IMR-90 (cell line): ENCODE data around the gene COA1. TPM values are rescaled to one million over a fixed set of nuclear protein-coding genes. Genes with fewer than 3 reads are reported as not detected.

Experiments used
- ATAC-seq: fragments of 200-7000 bp; cut with Tn5 transposase; 2 replicates; pipeline ENCODE4 v1.9.1; 2020; ENCODE audit warnings: low read depth, mild to moderate bottlenecking, moderate library complexity
- BruUV-seq: library from RNA; stranded (reverse); fragments of 400-500 nt; replicated peaks from 2 replicates; lab custom pipeline; 2021; lab: Mats Ljungman, UMichigan
- CTCF ChIA-PET: fragments of 300-600 bp; formaldehyde crosslinking; extraction: SDS; loops from one replicate; lab custom pipeline; 2021; ENCODE audit warnings: antibody characterized with exemption; lab: Yijun Ruan, JAX
- POLR2A ChIA-PET: fragments of 300-600 bp; sonication (Branson Sonifier 250); formaldehyde crosslinking; loops from one replicate; lab custom pipeline; 2022; ENCODE audit warnings: antibody characterized with exemption; ENCODE audit not compliant: unreplicated experiment; lab: Charles Lee
- DNase-seq: peaks from one replicate; pipeline ENCODE4 v3.0.0; 2013
- H2AFZ ChIP-seq: replicated peaks from 2 replicates; pipeline ENCODE3; 2013; ENCODE audit warnings: low read length, mild to moderate bottlenecking; ENCODE audit not compliant: poor library complexity
- H2AK5ac ChIP-seq: 2 replicates; pipeline ENCODE4 v1.6.1; 2013; ENCODE audit warnings: low read depth, low read length, inconsistent platforms
- H2AK9ac ChIP-seq: replicated peaks from 2 replicates; pipeline ENCODE3; 2013; ENCODE audit warnings: mild to moderate bottlenecking, low read depth, low read length, moderate library complexity; ENCODE audit not compliant: poor library complexity
- H2BK120ac ChIP-seq: 2 replicates; pipeline ENCODE4 v1.6.1; 2013; ENCODE audit warnings: low read depth, low read length, inconsistent platforms
- H2BK15ac ChIP-seq: 3 replicates; pipeline ENCODE4 v1.6.1; 2013; ENCODE audit warnings: low read depth, low read length, inconsistent platforms
- H2BK20ac ChIP-seq: 2 replicates; pipeline ENCODE4 v1.6.1; 2013; ENCODE audit warnings: low read depth, mild to moderate bottlenecking, inconsistent platforms, low read length, moderate library complexity
- H2BK5ac ChIP-seq: 2 replicates; pipeline ENCODE4 v1.6.1; 2013; ENCODE audit warnings: mild to moderate bottlenecking, low read depth, low read length, inconsistent platforms; ENCODE audit not compliant: poor library complexity, severe bottlenecking
- H3K14ac ChIP-seq: replicated peaks from 2 replicates; pipeline ENCODE4 v1.6.1; 2013; ENCODE audit warnings: low read depth, low read length, inconsistent platforms
- H3K18ac ChIP-seq: 2 replicates; pipeline ENCODE4 v1.6.1; 2013; ENCODE audit warnings: low read depth, low read length, control low read depth
- H3K23ac ChIP-seq: 2 replicates; pipeline ENCODE4 v1.6.1; 2013; ENCODE audit warnings: low read depth, low read length, inconsistent platforms
- H3K27ac ChIP-seq: 2 replicates; pipeline ENCODE4 v1.5.1; 2013; ENCODE audit warnings: mild to moderate bottlenecking, control low read depth, low read length; ENCODE audit not compliant: insufficient read depth
- H3K27me3 ChIP-seq: 2 replicates; pipeline ENCODE4 v1.6.1; 2013; ENCODE audit warnings: low read length; ENCODE audit not compliant: control insufficient read depth, insufficient read depth
- H3K36me3 ChIP-seq: 2 replicates; pipeline ENCODE4 v1.6.1; 2013; ENCODE audit warnings: low read length, mixed read lengths; ENCODE audit not compliant: control insufficient read depth, insufficient read depth
- H3K4ac ChIP-seq: 2 replicates; pipeline ENCODE4 v1.6.1; 2013; ENCODE audit warnings: low read depth, low read length, inconsistent platforms
- H3K4me1 ChIP-seq: 2 replicates; pipeline ENCODE4 v1.6.1; 2013; ENCODE audit warnings: low read length, mixed read lengths; ENCODE audit not compliant: control insufficient read depth, insufficient read depth
- H3K4me2 ChIP-seq: 2 replicates; pipeline ENCODE4 v1.6.1; 2013; ENCODE audit warnings: low read depth, mild to moderate bottlenecking, control low read depth, low read length, moderate library complexity
- H3K4me3 ChIP-seq: 2 replicates; pipeline ENCODE4 v1.5.1; 2013; ENCODE audit warnings: low read depth, mild to moderate bottlenecking, control low read depth, low read length, moderate library complexity; ENCODE audit not compliant: insufficient read depth
- H3K56ac ChIP-seq: 2 replicates; pipeline ENCODE4 v1.6.1; 2013; ENCODE audit warnings: low read length, inconsistent platforms; ENCODE audit not compliant: insufficient read depth; ENCODE audit errors: extremely low read depth
- H3K79me1 ChIP-seq, 2 experiments: 2 replicates each; pipeline ENCODE4 v1.6.1; 2013; ENCODE audit warnings: low read length in 2 of 2, inconsistent platforms in 1 of 2, low read depth in 1 of 2
- H3K9ac ChIP-seq: 2 replicates; pipeline ENCODE4 v1.6.1; 2013; ENCODE audit warnings: low read depth, low read length, control low read depth
- H3K9me1 ChIP-seq: 2 replicates; pipeline ENCODE4 v1.6.1; 2013; ENCODE audit warnings: low read length, inconsistent platforms; ENCODE audit not compliant: insufficient read depth
- H3K9me3 ChIP-seq: 2 replicates; pipeline ENCODE4 v1.6.1; 2013; ENCODE audit warnings: low read length; ENCODE audit not compliant: control insufficient read depth, insufficient read depth
- H4K20me1 ChIP-seq: 2 replicates; pipeline ENCODE4 v1.6.1; 2013; ENCODE audit warnings: low read length, inconsistent platforms; ENCODE audit not compliant: insufficient read depth
- H4K5ac ChIP-seq: 2 replicates; pipeline ENCODE4 v1.6.1; 2013; ENCODE audit warnings: mild to moderate bottlenecking, low read depth, low read length, control low read depth
- H4K8ac ChIP-seq, 2 experiments: 2 replicates each; pipeline ENCODE4 v1.6.1; 2013; ENCODE audit warnings: low read depth in 2 of 2, low read length in 2 of 2, control low read depth in 1 of 2, inconsistent platforms in 1 of 2
- H4K91ac ChIP-seq: 2 replicates; pipeline ENCODE4 v1.6.1; 2013; ENCODE audit warnings: low read depth, low read length, inconsistent platforms; ENCODE audit not compliant: insufficient read depth
- BHLHE40 ChIP-seq: fragments of 150-350 bp; IDR thresholded peaks from 2 replicates; pipeline ENCODE4 v1.6.1; 2016; ENCODE audit warnings: mild to moderate bottlenecking, low read depth, low read length
- CEBPB ChIP-seq: IDR thresholded peaks from 2 replicates; pipeline ENCODE4 v1.6.1; 2012; ENCODE audit warnings: low read depth, low read length, improper control_type of control experiment
- CHD1 ChIP-seq: IDR thresholded peaks from 2 replicates; pipeline ENCODE4 v1.6.1; 2012; ENCODE audit warnings: low read depth, low read length, improper control_type of control experiment
- FOS ChIP-seq: fragments of 150-350 bp; IDR thresholded peaks from 2 replicates; pipeline ENCODE4 v1.6.1; 2016; ENCODE audit warnings: low read depth, low read length
- MAFK ChIP-seq: IDR thresholded peaks from 2 replicates; pipeline ENCODE4 v1.6.1; 2012; ENCODE audit warnings: low read depth, low read length, improper control_type of control experiment
- MAZ ChIP-seq: IDR thresholded peaks from 2 replicates; pipeline ENCODE4 v1.6.1; 2012; ENCODE audit warnings: low read depth, mild to moderate bottlenecking, low read length, improper control_type of control experiment, moderate library complexity, borderline replicate concordance
- POLR2A ChIP-seq: IDR thresholded peaks from 2 replicates; pipeline ENCODE4 v1.6.1; 2012; ENCODE audit warnings: mild to moderate bottlenecking, low read depth, low read length
- RCOR1 ChIP-seq: IDR thresholded peaks from 2 replicates; pipeline ENCODE4 v1.6.1; 2012; ENCODE audit warnings: mild to moderate bottlenecking, low read length, improper control_type of control experiment; ENCODE audit not compliant: insufficient replicate concordance
- RFX5 ChIP-seq: IDR thresholded peaks from 2 replicates; pipeline ENCODE4 v1.8.0; 2012; ENCODE audit warnings: low read depth, mild to moderate bottlenecking, low read length, moderate library complexity
- SMC3 ChIP-seq: fragments of 150-350 bp; IDR thresholded peaks from 2 replicates; pipeline ENCODE4 v1.6.1; 2016; ENCODE audit warnings: low read depth, mild to moderate bottlenecking, antibody characterized with exemption, low read length, moderate library complexity
- WGBS, 2 experiments: methylation state at CpG; one replicate each; pipeline versions ENCODE4 v1.1.5 to v1.1.7; 2013; ENCODE audit warnings: missing lambda C conversion rate in 2 of 2; ENCODE audit not compliant: insufficient read length in 1 of 2; ENCODE audit errors: extremely low coverage in 2 of 2; 5-methylcytosine and 5-hydroxymethylcytosine counted together
- dilution Hi-C: fragments of 300-500 bp; cut with HindIII; formaldehyde crosslinking; loops from one replicate; pipeline ENCODE4 v1.14.3; 2018; ENCODE audit warnings: low sequenced_read_pairs; ENCODE audit not compliant: unreplicated experiment
- in situ Hi-C: fragments of 300-500 bp; cut with MboI; formaldehyde crosslinking; loops from 3 replicates; pipeline ENCODE4 v1.14.3; 2019; ENCODE audit warnings: low sequenced_read_pairs, inconsistent platforms, mixed read lengths
- intact Hi-C: fragments of 100-400 bp; cut with micrococcal nuclease; formaldehyde crosslinking; loops from 2 replicates; pipeline ENCODE4 v1.10.0; 2022
- polyA plus RNA-seq, 3 experiments: library from polyadenylated mRNA; depleted of rRNA; stranded (reverse); fragments of >200 nt; gene quantifications; 2 replicates each; pipeline ENCODE4 v1.2.3, GENCODE V29; 2012; ENCODE audit warnings: low replicate concordance in 1 of 3
- total RNA-seq: library from RNA; depleted of rRNA; stranded (reverse); fragments of >200 nt; gene quantifications from 2 replicates; pipeline ENCODE4 v1.2.3, GENCODE V29; 2012
- TF ChIP-seq, protein P1 (sequence below): conservative IDR thresholded peaks from 2 replicates; pipeline ENCODE4 v1.5.1; 2012; ENCODE audit warnings: mild to moderate bottlenecking, low read depth, low read length, improper control_type of control experiment
- TF ChIP-seq, protein P2 (sequence below): fragments of 150-350 bp; IDR thresholded peaks from 2 replicates; pipeline ENCODE4 v1.6.1; 2017; ENCODE audit warnings: mild to moderate bottlenecking, antibody characterized with exemption, low read length, low read depth
- TF ChIP-seq, protein P3 (sequence below): fragments of 150-350 bp; IDR thresholded peaks from 2 replicates; pipeline ENCODE4 v1.6.1; 2016; ENCODE audit warnings: low read depth, mild to moderate bottlenecking, low read length, moderate library complexity, borderline replicate concordance

COA1 gene
- total and polyA plus RNA-seq, 2 of the 4 experiments (the other 2 are of a cell fraction) = 34.2 to 59.5 TPM

DNA sequence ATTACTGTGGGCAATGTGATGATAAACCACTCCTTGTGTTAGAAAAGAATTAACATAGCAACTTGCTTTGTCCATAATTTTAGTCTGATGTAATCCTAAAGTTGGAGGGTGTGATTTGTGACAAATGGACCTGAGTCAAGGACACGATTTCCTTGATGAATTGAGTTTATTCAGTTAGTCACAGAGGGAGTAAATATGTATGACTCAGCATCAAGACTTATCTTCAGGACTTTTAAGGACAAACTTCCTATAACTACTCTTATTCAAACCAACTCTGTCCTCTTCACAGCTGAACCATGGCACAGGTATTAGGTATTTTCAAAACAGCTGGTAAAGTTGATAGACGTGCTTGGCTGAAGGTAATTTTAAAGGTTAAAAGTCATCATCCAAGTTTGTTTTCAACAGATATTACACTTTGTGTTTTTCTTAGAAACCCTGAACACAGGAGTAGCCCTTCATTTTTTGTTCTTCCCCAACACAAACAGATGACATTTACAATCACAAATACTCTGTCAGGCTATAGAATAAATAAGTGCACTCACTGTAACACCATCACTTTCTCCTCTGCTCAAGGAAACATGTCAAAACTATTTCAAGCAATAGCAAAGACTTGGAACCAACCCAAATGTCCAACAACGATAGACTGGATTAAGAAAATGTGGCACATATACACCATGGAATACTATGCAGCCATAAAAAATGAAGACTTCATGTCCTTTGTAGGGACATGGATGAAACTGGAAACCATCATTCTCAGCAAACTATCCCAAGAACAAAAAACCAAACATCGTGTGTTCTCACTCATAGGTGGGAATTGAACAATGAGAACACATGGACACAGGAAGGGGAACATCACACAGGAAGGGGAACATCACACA lies 54.5 kb downstream of the COA1 start:
- Histone ChIP-seq H2AFZ (no peak overlapping the region), H3K9me3 (peaks cover 2% of the 10 kb centered on the region), H3K14ac (peak overlapping the region; percentile 44), H3K9ac (no peak overlapping the region), H2AK5ac (no peak overlapping the region), H2BK20ac (peak overlapping the region; percentile 72; the same call in 1 of the 2 replicates), H3K79me1 (peaks cover 12 to 36% of the 10 kb centered on the region in 2 experiments), H2BK5ac (peak overlapping the region; percentile 97), H2BK120ac (peak overlapping the region; percentile 84; the same call in 1 of the 2 replicates), H3K4me1 (peaks cover 2% of the 10 kb centered on the region), H3K27me3 (no peaks in the 10 kb centered on the region), H4K91ac (0 out of 2 replicates have a peak overlapping the region, but pooled peaks have one; percentile 18), H3K4me2 (peak overlapping the region; percentile 16; the same call in 1 of the 2 replicates), H3K9me1 (no peaks in the 10 kb centered on the region), H3K27ac (peak overlapping the region; percentile 50; the same call in 1 of the 2 replicates), H3K36me3 (no peaks in the 10 kb centered on the region), H4K8ac (peak overlapping the region in 1 of 2 experiments; percentile 73; a peak in 3 of 4 replicates), H4K20me1 (no peaks in the 10 kb centered on the region), H3K23ac (no peak overlapping the region; the same call in 1 of the 2 replicates), H3K56ac (peak overlapping the region; percentile 29; the same call in 1 of the 2 replicates), H2AK9ac (no peak overlapping the region), H3K4me3 (no peak overlapping the region), H3K18ac (peak overlapping the region; percentile 78; the same call in 1 of the 2 replicates), H2BK15ac (0 out of 3 replicates have a peak overlapping the region, but pooled peaks have one; percentile 33), H4K5ac (peak overlapping the region; percentile 67; the same call in 1 of the 2 replicates), H3K4ac (peak overlapping the region; percentile 56; the same call in 1 of the 2 replicates)
- WGBS, 2 experiments = no CpG with 5 or more reads among the region's 4 CpGs
- BruUV-seq = no TSS peak
- dilution Hi-C loops = no loop called here
- peak; percentile 89 for DNase-seq
- in situ Hi-C loops = no loop called here
- ChIA-PET POLR2A (no interaction called here), CTCF (interaction anchor here (0.9 kb wide), 1 partner anchor 25 kb away, joined by 3 read pairs; no protein-coding TSS in a partner anchor)
- intact Hi-C loops = no loop called here
- peak; percentile 83 for ATAC-seq
- TF ChIP-seq, protein P1, sequence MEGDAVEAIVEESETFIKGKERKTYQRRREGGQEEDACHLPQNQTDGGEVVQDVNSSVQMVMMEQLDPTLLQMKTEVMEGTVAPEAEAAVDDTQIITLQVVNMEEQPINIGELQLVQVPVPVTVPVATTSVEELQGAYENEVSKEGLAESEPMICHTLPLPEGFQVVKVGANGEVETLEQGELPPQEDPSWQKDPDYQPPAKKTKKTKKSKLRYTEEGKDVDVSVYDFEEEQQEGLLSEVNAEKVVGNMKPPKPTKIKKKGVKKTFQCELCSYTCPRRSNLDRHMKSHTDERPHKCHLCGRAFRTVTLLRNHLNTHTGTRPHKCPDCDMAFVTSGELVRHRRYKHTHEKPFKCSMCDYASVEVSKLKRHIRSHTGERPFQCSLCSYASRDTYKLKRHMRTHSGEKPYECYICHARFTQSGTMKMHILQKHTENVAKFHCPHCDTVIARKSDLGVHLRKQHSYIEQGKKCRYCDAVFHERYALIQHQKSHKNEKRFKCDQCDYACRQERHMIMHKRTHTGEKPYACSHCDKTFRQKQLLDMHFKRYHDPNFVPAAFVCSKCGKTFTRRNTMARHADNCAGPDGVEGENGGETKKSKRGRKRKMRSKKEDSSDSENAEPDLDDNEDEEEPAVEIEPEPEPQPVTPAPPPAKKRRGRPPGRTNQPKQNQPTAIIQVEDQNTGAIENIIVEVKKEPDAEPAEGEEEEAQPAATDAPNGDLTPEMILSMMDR = no peak
- peak; percentile 56; the same call in 1 of the 2 replicates for TF ChIP-seq CEBPB
- TF ChIP-seq, protein P2, sequence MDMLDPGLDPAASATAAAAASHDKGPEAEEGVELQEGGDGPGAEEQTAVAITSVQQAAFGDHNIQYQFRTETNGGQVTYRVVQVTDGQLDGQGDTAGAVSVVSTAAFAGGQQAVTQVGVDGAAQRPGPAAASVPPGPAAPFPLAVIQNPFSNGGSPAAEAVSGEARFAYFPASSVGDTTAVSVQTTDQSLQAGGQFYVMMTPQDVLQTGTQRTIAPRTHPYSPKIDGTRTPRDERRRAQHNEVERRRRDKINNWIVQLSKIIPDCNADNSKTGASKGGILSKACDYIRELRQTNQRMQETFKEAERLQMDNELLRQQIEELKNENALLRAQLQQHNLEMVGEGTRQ = no peak
- TF ChIP-seq RCOR1 = no peak
- no peak for TF ChIP-seq CHD1
- peak; percentile 57 for TF ChIP-seq BHLHE40
- no peak for TF ChIP-seq SMC3
- peak; percentile 84 for TF ChIP-seq FOS
- no peak for TF ChIP-seq MAZ
- TF ChIP-seq POLR2A = no peak
- TF ChIP-seq RFX5 = no peak
- peak; percentile 72 for TF ChIP-seq MAFK
- TF ChIP-seq, protein P3, sequence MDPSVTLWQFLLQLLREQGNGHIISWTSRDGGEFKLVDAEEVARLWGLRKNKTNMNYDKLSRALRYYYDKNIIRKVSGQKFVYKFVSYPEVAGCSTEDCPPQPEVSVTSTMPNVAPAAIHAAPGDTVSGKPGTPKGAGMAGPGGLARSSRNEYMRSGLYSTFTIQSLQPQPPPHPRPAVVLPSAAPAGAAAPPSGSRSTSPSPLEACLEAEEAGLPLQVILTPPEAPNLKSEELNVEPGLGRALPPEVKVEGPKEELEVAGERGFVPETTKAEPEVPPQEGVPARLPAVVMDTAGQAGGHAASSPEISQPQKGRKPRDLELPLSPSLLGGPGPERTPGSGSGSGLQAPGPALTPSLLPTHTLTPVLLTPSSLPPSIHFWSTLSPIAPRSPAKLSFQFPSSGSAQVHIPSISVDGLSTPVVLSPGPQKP = no peak
